ENCODE measurements around the gene NRG3.

DNA sequence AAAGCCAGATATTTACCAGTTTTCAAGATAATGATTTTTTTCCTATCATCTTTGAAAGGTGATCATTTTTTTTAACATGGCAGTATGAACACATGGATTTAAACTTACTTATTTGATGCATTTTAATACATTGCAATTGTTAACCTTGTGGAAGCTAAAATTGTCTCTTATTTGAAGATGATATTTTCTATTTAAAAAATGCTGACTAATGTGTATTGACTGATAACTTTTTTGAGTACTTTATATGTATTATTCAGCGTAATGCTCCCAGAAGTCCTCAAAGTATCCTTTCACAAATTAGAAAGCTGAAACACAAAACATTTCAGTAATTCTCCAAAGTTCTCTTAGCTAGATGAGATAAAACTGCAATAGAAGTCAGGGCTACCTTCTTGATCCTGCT, 677.3 kb downstream of the NRG3 start:
- TF ChIP-seq, protein P1, sequence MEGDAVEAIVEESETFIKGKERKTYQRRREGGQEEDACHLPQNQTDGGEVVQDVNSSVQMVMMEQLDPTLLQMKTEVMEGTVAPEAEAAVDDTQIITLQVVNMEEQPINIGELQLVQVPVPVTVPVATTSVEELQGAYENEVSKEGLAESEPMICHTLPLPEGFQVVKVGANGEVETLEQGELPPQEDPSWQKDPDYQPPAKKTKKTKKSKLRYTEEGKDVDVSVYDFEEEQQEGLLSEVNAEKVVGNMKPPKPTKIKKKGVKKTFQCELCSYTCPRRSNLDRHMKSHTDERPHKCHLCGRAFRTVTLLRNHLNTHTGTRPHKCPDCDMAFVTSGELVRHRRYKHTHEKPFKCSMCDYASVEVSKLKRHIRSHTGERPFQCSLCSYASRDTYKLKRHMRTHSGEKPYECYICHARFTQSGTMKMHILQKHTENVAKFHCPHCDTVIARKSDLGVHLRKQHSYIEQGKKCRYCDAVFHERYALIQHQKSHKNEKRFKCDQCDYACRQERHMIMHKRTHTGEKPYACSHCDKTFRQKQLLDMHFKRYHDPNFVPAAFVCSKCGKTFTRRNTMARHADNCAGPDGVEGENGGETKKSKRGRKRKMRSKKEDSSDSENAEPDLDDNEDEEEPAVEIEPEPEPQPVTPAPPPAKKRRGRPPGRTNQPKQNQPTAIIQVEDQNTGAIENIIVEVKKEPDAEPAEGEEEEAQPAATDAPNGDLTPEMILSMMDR (IDR thresholded peaks at IDR 0.05; ENCODE audit: low read length): no peak
- no peak for TF ChIP-seq EZH2 (IDR thresholded peaks at IDR 0.05; ENCODE audit: borderline replicate concordance, low read length)
